GM18858 (cell line): ENCODE results near the gene NKD2.
"Not testable (repeated sequence)": the region's sequence is repeated elsewhere in the genome, so short reads cannot be mapped to it uniquely, and the experiment has no call there.

Experiments
- ATAC-seq: cut with Tn5 transposase; IDR thresholded peaks from one replicate; pipeline ENCODE4 v1.9.1; 2021; ENCODE audit not compliant: unreplicated experiment

The NKD2 gene, protein sequence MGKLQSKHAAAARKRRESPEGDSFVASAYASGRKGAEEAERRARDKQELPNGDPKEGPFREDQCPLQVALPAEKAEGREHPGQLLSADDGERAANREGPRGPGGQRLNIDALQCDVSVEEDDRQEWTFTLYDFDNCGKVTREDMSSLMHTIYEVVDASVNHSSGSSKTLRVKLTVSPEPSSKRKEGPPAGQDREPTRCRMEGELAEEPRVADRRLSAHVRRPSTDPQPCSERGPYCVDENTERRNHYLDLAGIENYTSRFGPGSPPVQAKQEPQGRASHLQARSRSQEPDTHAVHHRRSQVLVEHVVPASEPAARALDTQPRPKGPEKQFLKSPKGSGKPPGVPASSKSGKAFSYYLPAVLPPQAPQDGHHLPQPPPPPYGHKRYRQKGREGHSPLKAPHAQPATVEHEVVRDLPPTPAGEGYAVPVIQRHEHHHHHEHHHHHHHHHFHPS

DNA sequence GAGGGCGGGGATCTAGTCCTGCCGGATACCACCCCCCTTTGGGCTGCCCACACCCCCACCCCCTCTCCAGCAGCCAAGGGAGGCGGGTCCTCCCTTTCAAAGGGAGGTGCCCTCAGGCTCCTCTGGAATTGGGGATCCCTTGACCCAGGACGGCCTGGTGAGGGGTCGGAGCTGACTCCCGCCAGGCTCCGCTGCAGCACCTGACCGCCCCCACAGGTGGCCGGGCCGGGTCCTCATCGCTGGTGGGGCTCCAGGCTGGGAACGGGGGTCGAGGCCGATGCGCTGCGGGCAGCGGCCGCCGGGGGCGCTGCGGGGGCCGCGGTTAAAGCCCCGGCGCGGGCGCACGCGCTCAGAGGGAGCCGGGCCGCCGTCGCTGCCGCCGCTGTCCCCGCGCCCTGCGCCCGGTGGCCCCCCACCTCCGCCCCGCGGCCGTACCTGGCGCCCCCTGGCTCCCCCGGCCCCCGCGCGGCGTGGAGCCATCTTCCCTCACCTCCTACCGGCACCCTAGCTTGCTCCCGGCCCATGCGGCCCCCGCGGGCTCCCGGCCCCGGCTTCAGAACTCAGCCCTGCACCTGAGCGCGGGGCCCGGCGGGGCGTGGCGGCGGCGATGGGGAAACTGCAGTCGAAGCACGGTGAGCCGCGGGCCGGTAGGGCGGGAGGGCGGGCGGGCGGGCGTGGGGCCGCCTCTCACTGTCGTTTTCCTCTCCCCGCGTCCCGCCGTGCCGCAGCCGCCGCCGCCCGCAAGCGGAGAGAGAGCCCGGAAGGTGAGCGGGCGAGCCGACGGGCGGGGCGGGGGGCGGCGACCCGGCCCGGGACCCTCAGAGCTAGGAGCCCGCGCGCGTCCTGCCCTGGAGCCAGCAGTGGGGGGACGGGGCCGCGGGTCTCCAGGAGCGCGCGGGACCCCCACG is at the start of gene NKD2:
Gene NKD2 (plus strand): TSS at position 352 of the 908 bp plus-strand sequence. CDS start 256 bp downstream, at position 608.
- ATAC-seq: no peak

DNA sequence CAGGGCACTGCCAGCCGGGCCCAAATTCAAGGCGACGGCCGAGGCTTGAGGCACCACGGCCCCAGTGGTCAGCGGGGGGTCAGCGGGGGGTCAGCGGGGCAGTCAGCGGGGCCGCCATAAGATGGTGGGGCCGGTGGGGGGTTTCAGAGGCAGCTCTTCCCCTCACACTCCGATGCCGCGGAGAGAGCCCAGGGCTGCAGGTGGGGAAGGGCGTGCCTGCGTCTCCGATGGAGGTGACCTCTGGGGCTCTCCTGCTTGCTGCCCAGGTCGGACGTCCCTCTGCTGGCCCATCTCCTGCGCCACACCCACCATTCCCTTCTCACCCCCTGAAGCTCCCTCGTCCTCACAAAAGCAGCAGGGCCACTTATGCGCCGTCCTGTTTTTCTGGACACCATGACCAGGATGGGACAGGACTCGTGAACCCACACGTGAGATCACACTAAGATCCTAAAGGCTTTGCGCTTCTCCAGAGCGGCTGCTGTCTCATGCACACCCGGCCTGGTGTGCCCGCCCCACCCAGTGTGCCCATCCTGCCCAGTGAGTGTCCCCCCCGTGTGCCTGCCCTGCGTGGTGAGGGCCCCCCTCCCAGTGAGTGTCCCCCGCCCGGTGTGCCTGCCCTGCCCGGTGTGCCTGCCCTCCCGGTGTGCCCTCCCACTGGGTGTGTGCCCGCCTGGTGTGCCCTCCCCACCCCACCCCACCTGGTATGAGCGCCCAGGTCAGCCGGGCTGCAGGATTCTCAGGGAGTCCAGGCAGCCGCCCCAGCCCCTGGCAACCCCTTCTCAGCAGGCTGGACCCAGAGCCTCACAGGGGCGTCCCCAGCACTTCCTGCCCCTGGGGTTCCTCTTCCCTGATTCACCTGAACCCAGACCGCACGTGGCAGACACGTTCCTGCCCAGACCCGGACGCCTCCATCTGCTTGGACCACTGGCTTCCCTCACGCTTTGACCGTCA is 48.7 kb upstream of the NKD2 start:
- ATAC-seq: no peak

DNA sequence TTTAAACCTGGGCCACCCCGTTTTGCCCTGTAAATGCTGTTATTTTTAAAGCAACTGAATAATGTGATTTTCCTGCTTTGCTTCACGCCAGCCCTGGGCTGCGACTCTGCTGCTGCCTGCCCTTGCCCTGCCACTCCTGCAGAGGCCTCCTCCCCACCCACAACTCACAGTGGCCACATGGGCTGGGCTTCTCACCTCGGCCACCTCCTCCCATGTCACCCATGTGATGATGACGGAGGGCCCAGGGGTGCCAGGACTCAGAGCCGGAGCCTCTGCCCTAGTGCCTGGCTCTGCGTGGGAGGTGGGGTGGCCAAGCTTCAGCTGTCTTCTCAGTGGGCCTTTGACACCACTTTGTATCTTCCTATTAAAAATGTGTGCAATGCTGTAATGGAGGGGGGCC is 48.1 kb upstream of the NKD2 start:
- no peak for ATAC-seq

DNA sequence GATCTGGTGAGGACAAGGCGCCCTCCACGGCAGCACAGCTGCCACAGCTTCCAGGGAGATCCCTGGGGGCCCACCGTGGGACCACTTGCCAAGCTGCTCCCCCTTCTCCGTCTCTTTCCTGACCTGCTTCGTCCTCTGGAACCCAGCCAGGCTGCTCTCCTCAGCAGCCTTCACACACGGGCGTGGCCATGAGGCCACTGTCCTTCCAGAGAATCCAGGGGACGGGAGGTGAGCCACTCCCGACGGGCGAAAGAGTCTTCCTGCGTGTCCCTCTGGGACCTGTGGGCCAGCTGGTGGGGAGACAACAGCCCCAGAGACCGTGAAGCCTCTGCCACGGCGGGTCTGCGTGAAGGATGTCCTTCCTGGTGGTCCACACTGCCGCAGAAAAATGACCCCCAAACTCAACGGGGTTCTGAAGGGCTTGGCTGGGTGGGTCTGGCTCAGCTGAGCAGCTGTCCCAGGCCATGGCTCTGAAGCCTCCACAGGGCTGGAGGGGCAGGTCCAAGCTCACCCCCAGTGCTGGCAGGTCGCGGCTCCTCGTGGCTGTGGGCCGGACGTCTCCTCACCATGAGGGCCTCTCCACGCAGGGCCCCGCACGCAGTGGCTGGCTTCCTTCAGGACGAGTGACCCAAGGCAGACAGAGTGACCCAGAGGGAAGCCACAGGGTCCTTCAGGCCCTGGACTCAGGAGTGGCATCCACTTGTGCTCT is 47.4 kb upstream of the NKD2 start:
- no peak for ATAC-seq

DNA sequence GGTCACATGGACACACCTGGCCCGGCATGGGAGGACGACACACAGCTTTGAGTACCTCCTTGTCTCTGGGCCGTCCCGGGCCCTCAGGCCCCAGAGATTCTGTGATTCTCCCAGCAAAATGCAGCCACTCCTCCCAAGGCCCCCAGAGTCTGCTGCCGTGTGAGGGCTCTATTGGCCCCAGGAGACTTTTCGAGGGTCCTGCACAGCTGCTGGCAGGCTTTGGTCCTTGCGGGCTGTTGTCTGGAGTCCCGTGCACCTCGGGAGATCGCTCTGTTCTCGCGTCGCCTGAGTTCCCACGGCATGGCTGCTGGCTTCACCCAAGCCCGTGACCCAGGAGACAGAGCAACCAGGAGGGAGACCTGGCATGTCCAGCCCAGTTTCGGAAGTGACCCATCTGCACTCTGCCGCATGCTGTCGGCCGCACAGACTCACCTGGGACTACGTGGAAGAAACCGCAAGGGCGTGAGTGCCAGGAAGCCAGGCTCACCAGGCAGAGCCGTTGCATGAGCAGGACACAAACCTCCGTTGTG is 46.8 kb upstream of the NKD2 start:
- no peak for ATAC-seq

DNA sequence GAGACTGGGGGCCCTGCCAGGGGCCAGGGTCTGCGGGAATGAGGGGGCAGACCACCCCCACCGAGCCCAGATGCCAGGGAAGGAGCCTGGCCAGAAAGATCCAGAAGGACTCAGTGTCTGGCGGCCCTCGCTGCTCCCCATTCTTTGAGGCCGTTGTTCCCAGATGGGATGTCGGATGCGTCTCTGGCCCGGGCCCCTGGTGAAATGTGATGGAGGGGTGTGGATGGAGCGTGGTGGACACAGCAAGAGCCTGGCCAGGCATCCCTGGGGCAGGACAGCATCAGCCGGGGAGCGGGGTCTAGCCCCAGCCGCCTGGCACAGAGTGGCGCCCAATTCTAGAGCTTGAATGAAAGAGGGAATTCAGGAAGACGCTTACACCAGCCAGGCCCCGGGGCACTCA is 46.2 kb upstream of the NKD2 start:
- ATAC-seq: no peak

DNA sequence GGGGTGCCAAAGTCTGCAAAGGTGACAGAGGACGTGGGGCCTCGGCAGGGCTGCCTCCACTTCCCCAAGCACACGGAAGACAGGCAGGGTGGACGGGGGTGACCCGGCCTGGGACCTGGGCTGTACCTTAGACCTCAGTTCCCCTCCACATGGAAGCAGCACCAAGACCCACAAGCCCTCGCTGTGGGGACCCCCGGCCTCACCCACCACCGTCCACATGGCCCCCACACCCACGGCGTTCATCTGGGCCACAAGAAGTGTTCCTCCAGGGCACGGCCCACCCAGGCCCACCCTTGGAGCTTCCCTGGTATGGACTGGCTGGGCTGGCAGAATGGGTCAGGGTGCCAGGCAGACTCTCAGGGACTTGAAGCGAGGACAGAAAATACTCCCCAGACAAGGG is 45.8 kb upstream of the NKD2 start:
- ATAC-seq: no peak

DNA sequence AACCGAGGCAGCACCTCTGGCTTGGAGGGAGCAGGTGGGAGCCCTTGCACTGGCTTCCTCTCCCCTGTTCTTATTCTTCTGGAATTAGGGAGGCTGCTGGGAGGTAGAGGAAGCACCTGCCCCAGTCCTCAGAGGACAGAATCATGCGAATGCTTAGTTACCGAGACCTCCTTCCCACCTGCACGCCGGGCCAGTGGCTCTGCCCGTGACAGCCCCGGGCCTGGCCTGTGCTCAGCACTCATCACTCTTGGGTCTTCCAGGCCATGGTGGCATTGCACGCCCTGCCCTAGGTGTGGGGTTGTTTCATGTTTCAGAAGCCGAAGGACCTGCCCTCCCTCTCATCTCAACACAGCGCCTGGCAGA is 45.3 kb upstream of the NKD2 start:
- no peak for ATAC-seq

DNA sequence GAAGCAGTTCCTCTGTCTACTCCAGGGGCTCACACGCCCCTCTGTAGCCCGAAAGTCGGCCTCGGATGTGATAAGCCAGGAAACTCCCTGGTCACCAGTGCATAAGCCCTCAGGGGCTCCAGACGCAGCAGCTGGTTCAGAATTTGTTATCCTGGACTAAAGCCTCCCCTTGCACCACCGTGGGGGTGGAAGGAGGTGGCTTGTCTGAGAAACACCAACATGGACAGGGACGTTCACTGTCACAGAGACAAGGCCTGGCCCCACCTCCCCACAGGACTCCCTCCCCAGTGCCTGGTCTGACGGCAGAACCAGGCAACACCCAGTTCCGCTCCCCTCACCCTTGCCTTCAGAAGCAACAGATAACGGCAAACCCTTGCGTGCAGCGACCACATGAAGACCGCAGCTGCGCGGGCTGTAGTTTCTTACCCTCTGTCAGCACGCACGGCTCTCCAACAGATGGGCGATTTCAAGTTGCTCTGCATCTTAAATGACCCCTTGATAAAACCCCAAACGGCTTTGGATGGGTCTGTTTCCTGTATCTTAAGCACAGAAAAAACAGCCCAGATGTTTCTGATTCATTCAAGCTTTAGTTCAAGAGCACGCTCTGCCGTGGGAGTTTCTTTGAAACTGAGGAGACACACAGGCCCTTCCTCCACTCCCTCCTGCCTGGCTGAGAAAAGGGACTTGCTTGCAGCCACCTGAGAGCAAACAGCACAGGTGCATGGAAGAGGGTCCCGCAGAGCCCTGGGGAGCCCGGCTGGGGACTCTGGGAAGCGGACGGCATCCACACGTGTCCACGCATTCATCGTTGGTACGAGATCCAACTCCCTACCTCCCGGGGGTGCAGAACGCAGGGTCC is 44.7 kb upstream of the NKD2 start:
- ATAC-seq: peak; percentile 80

DNA sequence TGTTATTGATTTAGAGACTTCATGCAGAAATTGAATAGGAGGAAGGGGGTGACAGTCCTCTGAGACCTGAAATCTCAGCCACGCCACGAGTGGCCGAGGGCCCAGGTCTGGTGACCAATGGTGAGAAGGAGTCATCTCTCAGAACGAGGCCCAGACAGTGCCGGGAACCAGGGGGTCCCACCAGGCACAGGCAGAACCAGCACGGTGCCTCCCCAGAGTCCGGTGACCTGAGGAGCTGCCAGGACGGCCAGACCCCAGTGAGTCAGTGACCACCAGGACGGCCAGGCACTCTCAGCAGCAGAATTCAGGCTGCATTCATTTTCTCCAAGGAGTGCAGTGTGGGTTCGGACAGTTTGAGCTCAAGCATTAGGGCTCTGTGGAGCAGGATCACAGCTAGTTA is 43.8 kb upstream of the NKD2 start:
- no peak for ATAC-seq

DNA sequence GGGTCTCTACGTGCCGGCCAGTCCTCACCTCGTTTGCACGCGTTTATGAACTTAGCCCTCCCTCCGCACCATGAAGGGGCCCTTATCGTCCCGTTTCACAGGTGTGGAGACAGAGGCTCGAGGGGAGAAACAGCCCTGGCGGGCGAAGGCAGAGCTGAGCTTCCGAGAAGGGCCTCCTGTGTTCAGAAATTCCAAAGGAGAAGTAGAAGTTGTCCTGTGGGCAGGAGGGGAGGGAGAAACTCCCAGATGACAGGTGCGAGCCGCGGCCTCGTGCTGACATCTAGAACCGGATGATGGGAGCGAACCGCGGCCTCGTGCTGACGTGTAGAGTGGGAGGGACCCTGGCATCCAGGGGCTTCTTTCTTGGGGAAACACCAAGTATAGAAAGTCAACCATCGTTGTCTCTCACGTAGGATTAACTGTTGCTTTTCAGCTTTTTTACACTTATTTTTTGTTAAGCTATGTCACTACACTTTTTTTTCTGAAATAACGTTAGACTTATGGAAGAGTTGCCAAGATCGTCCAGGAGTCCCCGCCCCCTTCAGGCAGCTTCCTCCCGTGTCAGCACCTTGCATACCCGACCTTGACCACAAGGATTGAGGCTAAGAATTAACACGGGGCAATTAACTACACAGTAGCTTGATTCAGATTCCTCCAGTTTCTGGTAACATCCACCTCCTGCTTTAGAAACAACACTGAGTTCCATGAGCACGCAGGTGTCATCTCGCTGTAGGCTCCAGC is 42.8 kb upstream of the NKD2 start:
- ATAC-seq: no peak

DNA sequence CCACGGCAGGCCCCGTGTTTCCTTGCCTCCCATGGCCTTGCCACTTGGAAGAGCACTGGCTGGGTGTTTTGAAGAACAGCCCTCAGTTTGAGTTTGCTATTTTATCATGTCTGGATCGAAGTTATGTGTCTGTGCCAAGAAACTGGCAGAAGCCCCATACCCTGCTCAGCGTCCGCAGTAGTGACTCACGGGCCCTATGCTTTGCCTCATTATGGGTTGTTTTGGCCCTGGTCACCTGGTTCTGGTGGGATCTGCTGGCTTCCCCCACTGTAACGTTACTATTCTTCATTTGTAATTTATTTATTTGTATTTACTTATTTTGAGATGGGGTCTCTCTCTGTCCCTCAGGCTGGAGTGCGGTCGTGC is 42.3 kb upstream of the NKD2 start:
- no peak for ATAC-seq

DNA sequence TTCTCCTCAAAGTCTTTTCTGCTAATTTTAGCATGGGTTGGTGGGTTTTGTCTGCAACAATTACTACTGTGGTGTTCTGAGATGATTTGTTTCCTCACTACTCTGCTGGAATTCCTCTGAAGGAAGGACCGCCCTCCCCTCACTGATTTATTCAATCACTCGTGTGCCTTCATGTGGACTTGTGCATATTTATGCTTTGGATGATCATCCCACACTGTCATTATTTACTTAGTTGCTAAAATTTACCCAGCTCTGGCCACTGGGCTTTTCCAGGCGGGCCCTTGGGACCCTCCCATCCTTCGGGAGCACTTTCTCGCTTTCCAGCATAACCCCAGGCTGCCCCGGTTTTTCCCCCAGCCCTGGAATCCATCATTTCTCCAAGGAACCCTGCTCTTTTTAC is 41.7 kb upstream of the NKD2 start:
- no peak for ATAC-seq

DNA sequence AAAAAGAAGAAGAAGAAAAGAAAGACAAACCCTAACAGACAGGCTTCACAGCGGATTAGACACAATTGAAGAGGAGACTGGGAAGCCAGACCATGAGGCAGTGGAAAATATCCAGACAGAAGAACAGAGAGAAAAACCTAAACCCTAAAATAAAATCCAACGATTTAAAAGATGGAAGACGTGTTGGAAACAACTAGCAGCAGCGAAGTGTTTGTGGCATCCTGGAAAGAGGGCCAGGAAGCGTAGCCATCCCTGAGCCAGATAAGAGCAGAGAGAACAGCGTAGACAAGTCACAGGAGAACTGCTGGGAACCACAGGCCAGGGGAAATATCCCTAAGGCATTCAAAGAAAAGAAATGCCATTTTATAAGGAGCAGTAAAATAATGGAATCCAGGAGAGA is 39.7 kb upstream of the NKD2 start:
- no peak for ATAC-seq

DNA sequence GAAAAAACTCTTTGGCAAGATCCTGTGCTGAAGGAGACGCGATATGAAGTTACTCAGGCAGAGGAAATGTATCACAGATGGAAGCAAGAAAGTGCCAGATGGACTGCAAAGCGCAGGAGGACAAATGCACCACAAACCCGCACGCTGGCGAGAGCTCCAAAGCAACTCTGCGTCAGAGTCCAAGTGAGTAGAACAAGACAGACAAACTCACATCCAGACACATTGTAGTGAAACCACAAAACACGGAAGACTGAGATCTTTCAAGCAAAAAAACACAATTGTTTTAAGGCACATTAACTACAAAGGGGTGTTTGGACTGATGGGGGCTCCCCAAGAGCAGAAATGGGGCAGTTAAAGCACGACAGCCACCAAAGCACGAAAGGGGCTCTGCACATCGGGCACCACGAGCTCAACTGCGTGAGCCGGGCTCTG is 39.2 kb upstream of the NKD2 start:
- ATAC-seq: no peak

DNA sequence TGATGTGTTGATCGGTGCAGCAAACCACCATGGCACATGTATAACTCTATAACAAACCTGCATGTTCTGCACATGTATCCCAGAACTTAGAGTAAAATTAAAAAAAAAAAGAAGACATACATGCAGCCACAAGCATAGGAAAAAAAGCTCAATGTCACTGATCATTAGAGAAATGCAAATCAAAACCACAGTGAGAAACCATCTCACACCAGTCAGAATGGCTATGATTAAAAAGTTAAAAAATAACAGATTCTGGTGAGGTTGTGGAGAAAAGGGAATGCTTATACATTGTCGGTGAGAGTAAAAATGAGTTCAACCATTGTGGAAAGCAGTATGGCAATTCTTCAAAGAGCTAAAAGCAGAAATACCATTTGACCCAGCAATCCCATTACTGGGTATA is 36.0 kb upstream of the NKD2 start:
- not testable (repeated sequence) for ATAC-seq

DNA sequence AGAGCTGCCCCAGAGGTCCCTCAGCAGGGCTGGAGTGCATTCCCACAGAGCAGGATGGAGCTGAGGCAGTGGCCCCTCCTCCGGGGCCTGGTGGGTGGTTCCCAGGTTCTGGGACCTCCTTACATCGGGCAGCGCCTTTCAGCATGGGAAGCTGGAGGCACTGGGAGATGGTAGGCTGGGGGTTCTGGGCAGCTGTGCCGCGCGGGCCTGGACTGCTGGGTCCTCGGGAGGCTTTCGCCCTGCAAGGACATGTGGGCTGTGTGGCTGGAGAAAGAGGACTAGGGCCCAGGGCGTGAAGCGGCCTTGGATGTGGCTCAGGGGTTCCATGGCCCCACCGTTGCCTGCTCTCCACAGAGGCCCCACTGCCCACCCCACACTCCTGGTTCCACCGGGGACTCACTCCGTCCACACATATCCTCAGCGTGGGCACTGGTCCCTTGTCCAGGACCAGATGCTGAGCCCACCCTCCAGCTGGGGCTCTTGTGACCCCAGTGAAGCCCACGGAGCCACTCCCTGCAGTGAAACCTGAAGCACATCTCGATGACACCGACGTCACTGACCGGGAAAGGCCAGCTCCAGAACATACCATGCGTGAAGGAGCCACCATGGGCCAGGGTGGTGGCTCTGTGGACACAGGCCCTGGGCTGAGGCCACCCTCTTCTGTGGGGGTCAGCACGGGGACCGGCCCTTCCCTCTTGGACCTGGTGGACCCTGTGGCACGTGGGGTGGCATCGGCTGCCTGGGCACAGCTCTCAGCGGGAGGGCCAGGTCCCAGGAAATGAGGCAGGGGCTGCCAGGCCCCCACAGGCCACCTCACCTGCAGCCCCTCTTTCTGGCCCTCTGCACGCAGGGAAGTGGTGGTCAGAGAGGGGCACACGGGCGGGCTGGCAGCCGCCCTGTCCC is 31.5 kb upstream of the NKD2 start:
- no peak for ATAC-seq
